AG09309 (cell line): ENCODE results near the gene PLD2.

Experiments
- DNase-seq: peaks from one replicate; pipeline ENCODE4 v3.0.0-alpha.2; 2010; ENCODE audit warnings: low read depth
- H3K4me3 ChIP-seq: 2 replicates; pipeline ENCODE4 v1.5.1; 2011; ENCODE audit warnings: mild to moderate bottlenecking, low read depth, low read length, moderate library complexity; ENCODE audit not compliant: control insufficient read depth
- CTCF ChIP-seq: IDR thresholded peaks from 2 replicates; pipeline ENCODE4 v1.5.1; 2011; ENCODE audit warnings: mild to moderate bottlenecking, low read depth, low read length, inconsistent platforms; ENCODE audit not compliant: insufficient read depth, control insufficient read depth; ENCODE audit errors: missing control alignments

Gene PLD2

GRCh38 chr17:4785311-4786105, 21.4 kb upstream of the PLD2 start:
- no peak for TF ChIP-seq CTCF
- DNase-seq: no peak
- no peak overlapping the region; the same call in 1 of the 2 replicates for H3K4me3 ChIP-seq

GRCh38 chr17:4786106-4786511, 20.8 kb upstream of the PLD2 start, which contains the start of gene VMO1:
Gene VMO1 (minus strand): TSS chr17:4786364. CDS start chr17:4786352, 12 bp downstream.
- DNase-seq: no peak
- H3K4me3 ChIP-seq: no peak within 1 kb of the TSS; the same call in 1 of the 2 replicates
- no peak for TF ChIP-seq CTCF

- DNase-seq: no peak
- TF ChIP-seq CTCF: no peak
Measured at GRCh38 chr17:4786516-4786915, 20.4 kb upstream of the PLD2 start.

DNA sequence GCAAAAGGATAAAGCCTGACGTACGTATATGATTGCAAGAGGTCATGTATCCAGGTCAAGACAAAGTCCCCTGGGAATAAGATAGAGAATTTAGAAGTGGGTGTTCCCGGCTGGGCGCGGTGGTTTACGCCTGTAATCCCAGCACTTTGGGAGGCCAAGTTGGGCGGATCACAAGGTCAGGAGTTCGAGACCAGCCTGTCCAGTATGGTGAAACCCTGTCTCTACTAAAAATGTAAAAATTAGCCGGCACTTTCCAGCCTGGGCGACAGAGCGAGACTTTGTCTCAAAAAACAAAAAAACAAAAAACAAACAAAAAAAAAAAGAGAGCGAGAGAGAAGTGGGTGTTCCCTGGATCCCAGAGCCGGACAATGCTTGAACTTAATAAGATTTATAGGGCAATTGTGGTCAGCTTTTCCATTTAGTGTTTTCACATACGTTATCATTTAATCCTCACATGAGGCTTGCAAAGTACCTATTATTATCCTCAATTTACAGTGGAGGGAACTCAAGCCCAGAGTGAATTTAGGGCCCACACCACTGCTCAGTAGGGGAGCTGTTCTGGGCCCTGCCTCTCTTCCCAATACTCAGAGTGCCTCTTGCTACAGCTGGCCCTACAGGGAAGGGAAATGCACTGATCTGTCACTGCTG, 18.7 kb upstream of the PLD2 start:
- no peak for DNase-seq
- TF ChIP-seq CTCF: no peak
- H3K4me3 ChIP-seq: no peak overlapping the region

More at GRCh38 chr17:4786516-4786915, 20.4 kb upstream of the PLD2 start:
- H3K4me3 ChIP-seq: no peak overlapping the region

- TF ChIP-seq CTCF: no peak
- no peak for DNase-seq
Measured at GRCh38 chr17:4788807-4789700, 17.9 kb upstream of the PLD2 start, which contains the start of gene GLTPD2. Gene GLTPD2 (plus strand): TSS chr17:4788964. CDS start chr17:4789012, 48 bp downstream.

GRCh38 chr17:4789701-4789950, 17.3 kb upstream of the PLD2 start:
- H3K4me3 ChIP-seq: peak overlapping the region; percentile 64
- no peak for DNase-seq
- TF ChIP-seq CTCF: no peak

More at GRCh38 chr17:4788807-4789700, 17.9 kb upstream of the PLD2 start, which contains the start of gene GLTPD2:
- peak within 1 kb of the TSS; percentile 64 for H3K4me3 ChIP-seq
